H1 (cell line): ENCODE measurements around the gene TAS2R39. TPM values are rescaled to one million over a fixed set of nuclear protein-coding genes. Genes with fewer than 3 reads are reported as not detected.

Source experiments
- CHD1 ChIP-seq: IDR thresholded peaks from 2 replicates; pipeline ENCODE4 v1.6.1; 2012; ENCODE audit warnings: low read depth, low read length, improper control_type of control experiment
- CHD7 ChIP-seq: fragments of 300-600 bp; sonication (generic); IDR thresholded peaks from 2 replicates; pipeline ENCODE4 v1.7.1; 2012; ENCODE audit warnings: low read length, moderate library complexity, mild to moderate bottlenecking, inconsistent platforms; ENCODE audit not compliant: insufficient replicate concordance
- RFX5 ChIP-seq: IDR thresholded peaks from 2 replicates; pipeline ENCODE4 v1.6.1; 2011; ENCODE audit warnings: low read depth, low read length, improper control_type of control experiment, borderline replicate concordance
- SP2 ChIP-seq: IDR thresholded peaks from 2 replicates; pipeline ENCODE4 v1.6.1; 2012; ENCODE audit warnings: mild to moderate bottlenecking, low read length, inconsistent platforms
- polyA plus RNA-seq, 7 experiments: library from polyadenylated mRNA; depleted of rRNA in 3 of 7; stranded (reverse) in 5 of 7; unstranded in 2 of 7; fragments of >200 nt in 5 of 7; fragments of 200-250 nt in 2 of 7; gene quantifications; 1 replicate in 5 of 7; 2 replicates in 1 of 7; 4 replicates in 1 of 7; pipeline versions ENCODE4 v1.2.1 to v1.2.3, GENCODE V29; 2011 to 2013; ENCODE audit warnings: missing spikeins in 2 of 7, mixed read lengths in 2 of 7
- total RNA-seq: library from RNA; stranded (reverse); fragmentation: NEBNext Ultra II Directional; extraction: Animal tissue kit (Norgen Biotek cat#: 25700); gene quantifications from 2 replicates; pipeline ENCODE4 v1.2.1, GENCODE V29; 2021

Gene TAS2R39
- total and polyA plus RNA-seq, 2 of the 8 experiments (the other 6 are each of a cell fraction or from before 2014, with no cell fraction given): not detected

- TF ChIP-seq CHD7 (no peak), SP2 (no peak), RFX5 (no peak), CHD1 (no peak)
These were observed 15.8 kb downstream of the TAS2R39 start (continued) for GRCh38 chr7:143199040-143199439.
